ENCODE results near the gene DIAPH3. TPM values are rescaled to one million over a fixed set of nuclear protein-coding genes. Genes with fewer than 3 reads are reported as not detected.

Gene DIAPH3
- polyA plus RNA-seq, 1 donor from 2014 or later = 0.37 TPM

DNA sequence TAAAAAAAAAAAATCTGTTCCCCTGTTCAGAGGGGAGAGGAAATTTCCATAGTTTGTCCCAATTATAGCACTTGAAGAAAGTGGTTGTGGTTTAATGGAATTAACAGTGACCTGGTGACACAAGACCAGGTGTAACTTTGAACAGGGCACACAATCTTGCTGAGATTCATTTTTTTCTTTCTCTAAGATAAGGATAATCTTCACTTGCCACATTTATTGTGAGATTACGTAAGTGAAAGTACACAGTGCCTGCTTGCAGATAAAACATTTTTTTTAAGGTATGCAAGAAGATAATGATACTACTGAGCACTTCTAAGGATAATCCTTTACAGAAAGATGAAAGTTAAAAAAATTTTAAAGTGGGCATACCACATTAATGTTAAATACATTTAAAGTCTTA, 448.1 kb downstream of the DIAPH3 start:
- Histone ChIP-seq H3K4me2 (ENCODE audit: low read length) (no peak overlapping the region), H3K27me3 (ENCODE audit: insufficient read depth, low read depth, low read length) (no peaks in the 10 kb centered on the region), H3K9me3 (ENCODE audit: low read length) (no peaks in the 10 kb centered on the region), H3K36me3 (ENCODE audit: insufficient read depth, low read length) (no peaks in the 10 kb centered on the region), H3K9ac (ENCODE audit: low read length) (no peak overlapping the region), H2AFZ (ENCODE audit: low read depth, low read length) (no peak overlapping the region), H3K9me2 (ENCODE audit: insufficient read depth, low read length) (no peaks in the 10 kb centered on the region), H3K27ac (ENCODE audit: low read length) (no peak overlapping the region), H4K20me1 (ENCODE audit: insufficient read depth) (no peaks in the 10 kb centered on the region), H3F3A (ENCODE audit: insufficient read depth, low read length, poor library complexity, severe bottlenecking) (no peaks in the 10 kb centered on the region), H3K79me2 (replicated peaks; ENCODE audit: insufficient read depth, low read length) (no peaks in the 10 kb centered on the region), H3K4me3 (ENCODE audit: low read length) (no peak overlapping the region)
- TF ChIP-seq TAF1 (IDR thresholded peaks at IDR 0.05; ENCODE audit: low read depth) = no peak
- TF ChIP-seq RAD21 (conservative IDR thresholded peaks at IDR 0.05) = no peak
- TF ChIP-seq POLR2AphosphoS5 (IDR thresholded peaks at IDR 0.05) = no peak
- no peak for TF ChIP-seq SMC3 (conservative IDR thresholded peaks at IDR 0.05; ENCODE audit: poor library complexity)
- TF ChIP-seq MXI1 (conservative IDR thresholded peaks at IDR 0.05; ENCODE audit: poor library complexity, severe bottlenecking) = no peak
- TF ChIP-seq, protein P1, sequence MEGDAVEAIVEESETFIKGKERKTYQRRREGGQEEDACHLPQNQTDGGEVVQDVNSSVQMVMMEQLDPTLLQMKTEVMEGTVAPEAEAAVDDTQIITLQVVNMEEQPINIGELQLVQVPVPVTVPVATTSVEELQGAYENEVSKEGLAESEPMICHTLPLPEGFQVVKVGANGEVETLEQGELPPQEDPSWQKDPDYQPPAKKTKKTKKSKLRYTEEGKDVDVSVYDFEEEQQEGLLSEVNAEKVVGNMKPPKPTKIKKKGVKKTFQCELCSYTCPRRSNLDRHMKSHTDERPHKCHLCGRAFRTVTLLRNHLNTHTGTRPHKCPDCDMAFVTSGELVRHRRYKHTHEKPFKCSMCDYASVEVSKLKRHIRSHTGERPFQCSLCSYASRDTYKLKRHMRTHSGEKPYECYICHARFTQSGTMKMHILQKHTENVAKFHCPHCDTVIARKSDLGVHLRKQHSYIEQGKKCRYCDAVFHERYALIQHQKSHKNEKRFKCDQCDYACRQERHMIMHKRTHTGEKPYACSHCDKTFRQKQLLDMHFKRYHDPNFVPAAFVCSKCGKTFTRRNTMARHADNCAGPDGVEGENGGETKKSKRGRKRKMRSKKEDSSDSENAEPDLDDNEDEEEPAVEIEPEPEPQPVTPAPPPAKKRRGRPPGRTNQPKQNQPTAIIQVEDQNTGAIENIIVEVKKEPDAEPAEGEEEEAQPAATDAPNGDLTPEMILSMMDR (IDR thresholded peaks at IDR 0.05; ENCODE audit: poor library complexity, severe bottlenecking) = no peak
- TF ChIP-seq EP300 (conservative IDR thresholded peaks at IDR 0.05; ENCODE audit: poor library complexity, severe bottlenecking) = no peak
- TF ChIP-seq, protein P2, sequence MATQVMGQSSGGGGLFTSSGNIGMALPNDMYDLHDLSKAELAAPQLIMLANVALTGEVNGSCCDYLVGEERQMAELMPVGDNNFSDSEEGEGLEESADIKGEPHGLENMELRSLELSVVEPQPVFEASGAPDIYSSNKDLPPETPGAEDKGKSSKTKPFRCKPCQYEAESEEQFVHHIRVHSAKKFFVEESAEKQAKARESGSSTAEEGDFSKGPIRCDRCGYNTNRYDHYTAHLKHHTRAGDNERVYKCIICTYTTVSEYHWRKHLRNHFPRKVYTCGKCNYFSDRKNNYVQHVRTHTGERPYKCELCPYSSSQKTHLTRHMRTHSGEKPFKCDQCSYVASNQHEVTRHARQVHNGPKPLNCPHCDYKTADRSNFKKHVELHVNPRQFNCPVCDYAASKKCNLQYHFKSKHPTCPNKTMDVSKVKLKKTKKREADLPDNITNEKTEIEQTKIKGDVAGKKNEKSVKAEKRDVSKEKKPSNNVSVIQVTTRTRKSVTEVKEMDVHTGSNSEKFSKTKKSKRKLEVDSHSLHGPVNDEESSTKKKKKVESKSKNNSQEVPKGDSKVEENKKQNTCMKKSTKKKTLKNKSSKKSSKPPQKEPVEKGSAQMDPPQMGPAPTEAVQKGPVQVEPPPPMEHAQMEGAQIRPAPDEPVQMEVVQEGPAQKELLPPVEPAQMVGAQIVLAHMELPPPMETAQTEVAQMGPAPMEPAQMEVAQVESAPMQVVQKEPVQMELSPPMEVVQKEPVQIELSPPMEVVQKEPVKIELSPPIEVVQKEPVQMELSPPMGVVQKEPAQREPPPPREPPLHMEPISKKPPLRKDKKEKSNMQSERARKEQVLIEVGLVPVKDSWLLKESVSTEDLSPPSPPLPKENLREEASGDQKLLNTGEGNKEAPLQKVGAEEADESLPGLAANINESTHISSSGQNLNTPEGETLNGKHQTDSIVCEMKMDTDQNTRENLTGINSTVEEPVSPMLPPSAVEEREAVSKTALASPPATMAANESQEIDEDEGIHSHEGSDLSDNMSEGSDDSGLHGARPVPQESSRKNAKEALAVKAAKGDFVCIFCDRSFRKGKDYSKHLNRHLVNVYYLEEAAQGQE (IDR thresholded peaks at IDR 0.05; ENCODE audit: borderline replicate concordance) = no peak
- TF ChIP-seq EZH2 (IDR thresholded peaks at IDR 0.05; ENCODE audit: borderline replicate concordance, insufficient read depth, low read length, poor library complexity, severe bottlenecking) = no peak

DNA sequence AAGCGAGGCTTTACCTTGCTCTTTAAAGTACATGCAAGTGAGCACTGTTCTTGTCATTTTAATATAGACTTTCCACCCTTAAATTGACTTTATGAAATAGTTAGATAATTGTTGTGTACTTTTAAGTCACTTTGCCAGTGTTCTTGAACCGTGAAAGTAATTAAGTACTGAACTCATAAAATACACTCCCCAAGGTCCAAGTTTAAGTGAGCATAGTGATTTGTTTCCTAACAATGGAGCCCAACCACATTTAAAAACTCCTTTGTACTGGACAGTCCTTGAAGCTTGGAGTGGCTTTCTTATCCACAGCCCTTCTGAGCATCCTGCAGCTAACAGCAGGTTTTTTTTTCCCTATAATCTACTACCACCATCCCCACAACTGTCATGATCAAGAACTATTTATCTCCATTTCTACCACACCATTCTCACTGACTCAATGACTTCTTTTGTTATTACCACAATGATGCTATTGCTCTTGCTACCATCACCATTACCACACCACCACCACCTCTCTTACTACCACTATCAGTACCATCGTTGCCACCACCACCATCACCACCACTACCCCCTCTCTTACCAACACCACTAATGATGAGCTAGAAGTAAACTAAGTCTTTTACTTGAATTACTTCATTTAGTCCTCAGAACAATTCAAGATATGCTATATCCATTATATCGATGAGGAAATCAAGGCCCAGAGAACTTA, 452.6 kb downstream of the DIAPH3 start:
- no peak overlapping the region for H3K4me3 ChIP-seq (ENCODE audit: low read length)
- H4K20me1 ChIP-seq (ENCODE audit: insufficient read depth) = no peaks in the 10 kb centered on the region
- no peaks in the 10 kb centered on the region for H3K27me3 ChIP-seq (ENCODE audit: insufficient read depth, low read depth, low read length)
- H3K9me2 ChIP-seq (ENCODE audit: insufficient read depth, low read length) = no peaks in the 10 kb centered on the region
- no peaks in the 10 kb centered on the region for H3K9me3 ChIP-seq (ENCODE audit: low read length)
- H3K4me2 ChIP-seq (ENCODE audit: low read length) = no peak overlapping the region
- TF ChIP-seq TAF1 (IDR thresholded peaks at IDR 0.05; ENCODE audit: low read depth) (no peak), SMC3 (conservative IDR thresholded peaks at IDR 0.05; ENCODE audit: poor library complexity) (no peak)
- no peak overlapping the region for H3K27ac ChIP-seq (ENCODE audit: low read length)
- H3K79me2 ChIP-seq (replicated peaks; ENCODE audit: insufficient read depth, low read length) = no peaks in the 10 kb centered on the region
- no peaks in the 10 kb centered on the region for H3F3A ChIP-seq (ENCODE audit: insufficient read depth, low read length, poor library complexity, severe bottlenecking)
- H3K9ac ChIP-seq (ENCODE audit: low read length) = no peak overlapping the region
- H3K36me3 ChIP-seq (ENCODE audit: insufficient read depth, low read length) = no peaks in the 10 kb centered on the region
- H2AFZ ChIP-seq (ENCODE audit: low read depth, low read length) = no peak overlapping the region
